GM06990 (cell line): ENCODE data around the gene PLD4.

Experiments used
- DNase-seq: peaks from one replicate; pipeline ENCODE4 v3.0.0-alpha.2; 2011; ENCODE audit not compliant: insufficient read length; ENCODE audit errors: extremely low read depth
- H3K27me3 ChIP-seq: replicated peaks from 2 replicates; pipeline ENCODE4 v1.6.0; 2011; ENCODE audit warnings: low read length; ENCODE audit not compliant: control insufficient read depth, insufficient read depth
- H3K36me3 ChIP-seq: 2 replicates; pipeline ENCODE4 v1.5.1; 2011; ENCODE audit warnings: low read length; ENCODE audit not compliant: control insufficient read depth, insufficient read depth
- H3K4me3 ChIP-seq: replicated peaks from 2 replicates; pipeline ENCODE4 v1.5.1; 2011; ENCODE audit warnings: low read depth, mild to moderate bottlenecking, control low read depth, low read length
- TF ChIP-seq, protein P1 (sequence below): IDR thresholded peaks from 2 replicates; pipeline ENCODE4 v1.5.1; 2011; ENCODE audit warnings: low read length, control low read depth, mild to moderate bottlenecking, inconsistent platforms; ENCODE audit not compliant: insufficient read depth, poor library complexity, severe bottlenecking

The PLD4 gene

DNA sequence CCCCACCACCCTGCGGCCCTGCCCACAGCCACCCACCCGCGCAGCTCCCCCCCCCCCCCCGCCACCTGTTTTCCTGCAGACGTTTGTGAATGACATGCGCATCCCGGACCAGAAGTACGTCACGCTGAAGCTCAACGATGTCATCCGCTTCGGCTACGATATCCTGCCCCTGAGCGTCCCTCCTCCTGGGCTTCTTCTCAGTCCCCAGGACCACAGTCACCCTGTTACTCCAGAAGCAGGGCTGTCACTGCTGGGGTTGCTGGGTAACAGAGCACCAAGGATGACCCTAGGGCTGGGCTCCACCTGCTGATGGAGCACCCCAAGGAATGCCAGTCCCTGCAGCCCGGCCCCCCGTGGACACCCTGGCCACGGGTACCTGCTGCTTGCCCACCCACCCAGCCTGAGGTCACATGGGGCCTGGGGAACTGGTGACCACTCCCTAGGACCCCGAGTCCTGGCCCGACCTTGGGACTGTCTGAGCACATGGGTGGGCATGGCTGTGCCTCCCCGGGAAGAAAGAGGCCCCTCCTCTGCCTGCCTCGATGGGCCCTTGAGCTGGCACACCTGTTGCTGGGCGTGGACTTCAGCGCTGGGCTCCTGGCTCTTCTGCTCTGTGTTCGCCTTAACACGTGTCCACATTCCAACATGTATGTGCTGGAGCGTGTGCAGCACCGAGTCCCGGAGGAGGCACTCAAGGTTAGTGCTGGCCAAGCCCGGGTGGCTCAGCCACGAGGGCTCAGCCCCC is 46.7 kb upstream of the PLD4 start:
- TF ChIP-seq, protein P1, sequence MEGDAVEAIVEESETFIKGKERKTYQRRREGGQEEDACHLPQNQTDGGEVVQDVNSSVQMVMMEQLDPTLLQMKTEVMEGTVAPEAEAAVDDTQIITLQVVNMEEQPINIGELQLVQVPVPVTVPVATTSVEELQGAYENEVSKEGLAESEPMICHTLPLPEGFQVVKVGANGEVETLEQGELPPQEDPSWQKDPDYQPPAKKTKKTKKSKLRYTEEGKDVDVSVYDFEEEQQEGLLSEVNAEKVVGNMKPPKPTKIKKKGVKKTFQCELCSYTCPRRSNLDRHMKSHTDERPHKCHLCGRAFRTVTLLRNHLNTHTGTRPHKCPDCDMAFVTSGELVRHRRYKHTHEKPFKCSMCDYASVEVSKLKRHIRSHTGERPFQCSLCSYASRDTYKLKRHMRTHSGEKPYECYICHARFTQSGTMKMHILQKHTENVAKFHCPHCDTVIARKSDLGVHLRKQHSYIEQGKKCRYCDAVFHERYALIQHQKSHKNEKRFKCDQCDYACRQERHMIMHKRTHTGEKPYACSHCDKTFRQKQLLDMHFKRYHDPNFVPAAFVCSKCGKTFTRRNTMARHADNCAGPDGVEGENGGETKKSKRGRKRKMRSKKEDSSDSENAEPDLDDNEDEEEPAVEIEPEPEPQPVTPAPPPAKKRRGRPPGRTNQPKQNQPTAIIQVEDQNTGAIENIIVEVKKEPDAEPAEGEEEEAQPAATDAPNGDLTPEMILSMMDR = no peak
- Histone ChIP-seq H3K4me3 (no peak overlapping the region), H3K36me3 (no peaks in the 10 kb centered on the region), H3K27me3 (no peaks in the 10 kb centered on the region; the same call in 1 of the 2 replicates)
- DNase-seq = peak; percentile 4

DNA sequence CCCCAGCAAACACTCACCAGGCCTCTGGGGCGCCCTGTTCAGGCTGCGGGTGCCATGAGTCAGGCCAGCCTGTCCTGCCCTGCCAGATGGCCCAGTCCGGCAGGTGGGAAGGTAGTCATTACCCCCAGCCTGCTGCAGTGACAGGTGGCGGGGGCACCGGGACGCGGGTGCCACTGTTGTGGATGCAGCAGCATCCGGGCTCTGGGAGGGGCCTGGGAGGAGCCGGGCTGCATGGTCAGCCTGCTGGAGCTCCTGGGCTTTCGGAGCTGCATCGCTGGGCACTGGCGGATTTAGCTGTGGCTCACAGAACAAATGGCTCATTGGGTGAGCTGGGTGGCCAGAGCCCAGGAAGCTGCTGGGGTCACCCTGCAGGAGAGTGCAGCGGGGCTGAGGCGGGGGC is 46.1 kb upstream of the PLD4 start:
- Histone ChIP-seq H3K4me3 (no peak overlapping the region), H3K36me3 (no peaks in the 10 kb centered on the region), H3K27me3 (no peaks in the 10 kb centered on the region; the same call in none of the 2 replicates)
- TF ChIP-seq, protein P1 = no peak
- peak; percentile 9 for DNase-seq

DNA sequence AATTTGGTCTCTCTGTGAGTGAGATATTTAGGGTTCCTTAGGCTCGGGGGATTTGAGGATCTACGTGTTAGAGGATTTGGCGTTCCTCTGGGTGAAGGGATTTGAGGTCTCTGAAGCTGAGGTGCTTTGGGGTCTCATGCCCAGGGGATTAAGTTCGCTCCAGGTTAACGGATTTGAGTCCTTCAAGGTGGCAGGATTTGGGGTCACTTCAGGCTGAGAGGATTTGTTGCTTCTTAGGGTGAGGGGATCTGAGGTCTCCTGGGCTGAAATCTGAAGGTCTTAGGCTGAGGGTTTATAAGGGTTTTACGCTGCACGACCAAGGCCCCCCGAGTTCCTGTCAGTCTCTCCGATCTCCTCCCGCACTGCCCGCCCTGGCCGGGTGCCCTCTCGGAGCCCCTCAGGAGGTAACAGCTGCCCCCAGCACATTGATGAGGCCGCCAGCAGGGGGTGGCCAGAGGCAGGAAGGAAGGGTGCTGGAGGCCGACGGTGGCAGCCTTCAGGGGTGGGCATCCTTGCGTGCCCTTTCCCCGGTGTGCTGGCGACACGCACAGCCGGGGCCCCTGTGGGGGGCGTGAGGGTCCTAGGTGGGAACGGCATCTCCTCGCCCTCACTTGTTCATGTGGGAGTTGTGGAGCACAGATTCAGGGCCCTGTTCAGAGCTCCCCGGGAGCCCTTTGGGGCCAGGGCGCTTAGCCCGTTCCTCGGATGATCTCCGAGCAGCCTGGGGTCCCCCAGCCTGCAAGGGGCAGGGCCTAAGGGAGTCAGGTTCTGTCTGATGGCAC is 45.3 kb upstream of the PLD4 start:
- no peaks in the 10 kb centered on the region; the same call in none of the 2 replicates for H3K27me3 ChIP-seq
- H3K36me3 ChIP-seq = no peaks in the 10 kb centered on the region
- DNase-seq = peak; percentile 7
- no peak overlapping the region for H3K4me3 ChIP-seq
- TF ChIP-seq, protein P1 = peak; percentile 18

DNA sequence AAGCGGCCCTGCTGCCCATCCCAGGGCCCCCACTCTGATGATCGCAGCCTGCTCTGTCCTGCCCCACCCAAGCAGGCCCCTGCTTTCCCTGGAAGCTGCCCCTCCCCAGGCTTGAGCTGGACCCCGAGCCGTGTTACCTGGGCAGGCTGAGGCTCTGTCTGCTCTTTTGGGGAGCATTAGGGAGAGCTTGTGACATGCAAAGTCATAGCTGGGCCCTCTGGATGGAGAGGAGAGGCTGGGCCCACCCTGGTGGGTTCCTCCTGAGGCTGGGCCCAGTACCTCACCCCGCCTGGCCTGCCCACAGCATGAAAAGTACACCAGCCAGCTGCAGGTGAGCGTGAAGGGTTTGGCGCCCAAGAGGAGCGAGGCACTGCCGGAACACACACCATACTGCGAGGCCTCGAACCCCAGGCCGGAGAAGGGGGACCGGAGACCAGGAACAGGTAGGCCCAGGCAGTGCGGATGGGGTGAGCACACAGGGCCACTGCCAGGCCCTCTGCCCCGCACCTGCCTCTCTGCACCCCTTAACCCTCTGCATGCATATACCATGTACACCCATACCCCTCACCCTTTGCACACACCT is 44.6 kb upstream of the PLD4 start:
- Histone ChIP-seq H3K36me3 (no peaks in the 10 kb centered on the region), H3K4me3 (no peak overlapping the region), H3K27me3 (no peaks in the 10 kb centered on the region; the same call in none of the 2 replicates)
- TF ChIP-seq, protein P1 = no peak
- DNase-seq = peak; percentile 8

DNA sequence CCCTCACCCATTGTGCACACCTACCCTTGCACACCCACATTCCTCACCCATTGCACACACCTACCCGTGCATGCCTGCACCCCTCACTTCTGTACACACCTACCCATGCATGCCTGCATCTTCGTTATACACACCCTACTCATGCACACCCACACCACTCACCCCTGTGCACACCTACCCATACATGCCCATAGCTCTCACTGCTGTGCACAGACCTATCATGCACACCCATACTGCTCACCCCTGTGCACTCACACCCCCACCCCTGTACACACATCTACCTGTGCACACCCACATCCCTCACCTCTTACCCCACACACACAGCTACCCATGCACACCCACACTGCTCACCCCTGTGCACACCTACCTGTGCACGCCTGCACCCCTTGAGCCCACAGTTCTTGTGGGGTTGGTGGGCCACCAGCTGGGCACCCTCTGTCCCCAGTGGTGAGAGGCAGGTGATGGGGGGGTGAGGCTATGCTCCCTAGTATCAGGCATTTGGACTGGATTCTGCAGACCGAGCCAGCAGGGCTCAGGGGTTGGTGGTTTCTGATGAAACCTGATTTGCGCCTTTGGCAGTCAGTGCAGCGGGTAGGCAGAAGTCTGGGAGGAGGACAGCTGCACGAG is 44.0 kb upstream of the PLD4 start:
- no peak overlapping the region for H3K4me3 ChIP-seq
- TF ChIP-seq, protein P1 = no peak
- no peak for DNase-seq

More for the DNA sequence above, 44.0 kb upstream of the PLD4 start:
- Histone ChIP-seq H3K36me3 (no peaks in the 10 kb centered on the region), H3K27me3 (no peaks in the 10 kb centered on the region; the same call in none of the 2 replicates)
